ENCODE measurements around the gene HTRA3.

Gene HTRA3

DNA sequence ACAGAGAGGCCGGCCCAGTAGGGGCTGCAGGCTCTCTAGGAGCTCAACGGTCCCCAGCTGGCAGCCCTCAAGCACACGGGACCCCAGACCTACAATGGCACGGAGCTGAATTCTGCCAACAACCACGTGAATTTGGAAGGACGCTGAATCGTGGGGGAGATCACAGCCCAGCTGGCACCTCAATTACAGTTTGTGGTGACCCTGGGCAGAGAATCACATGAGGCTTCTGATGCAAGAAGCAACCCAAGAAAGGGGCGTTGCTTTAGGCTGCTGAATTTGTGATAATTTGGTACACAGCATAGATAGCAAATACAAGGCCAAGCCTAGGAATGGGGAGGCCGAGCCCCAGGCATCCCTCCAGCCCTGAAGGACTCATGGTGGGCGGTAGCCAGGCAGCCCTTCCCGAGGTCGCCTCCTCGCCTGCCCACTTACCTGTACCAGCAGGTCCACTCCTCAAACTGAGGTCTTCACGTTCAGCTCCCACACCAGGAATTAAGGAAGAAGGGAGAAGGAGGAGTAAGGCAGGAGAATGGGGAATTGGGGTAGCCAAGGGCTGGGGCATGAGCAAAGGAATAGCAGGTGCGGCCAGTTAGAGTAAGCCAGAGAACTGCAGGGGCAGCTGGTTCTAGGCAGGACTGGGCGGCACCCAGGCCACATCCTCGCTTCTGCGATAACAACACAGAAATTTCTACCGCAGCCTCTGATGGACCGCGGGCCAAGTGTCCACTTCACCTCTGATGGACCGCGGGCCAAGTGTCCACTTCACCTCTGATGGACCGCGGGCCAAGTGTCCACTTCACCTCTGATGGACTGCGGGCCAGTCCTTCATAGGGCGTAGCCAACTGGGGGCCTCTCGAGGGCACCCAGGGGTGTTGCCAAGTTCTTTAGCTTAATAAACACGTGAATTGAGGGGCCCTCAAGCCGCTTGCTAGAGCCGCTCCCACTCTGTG, 23.4 kb upstream of the HTRA3 start:
- DNase-seq (ENCODE audit: extremely low read depth in 1 of 2, low read depth in 1 of 2) = no peak

DNA sequence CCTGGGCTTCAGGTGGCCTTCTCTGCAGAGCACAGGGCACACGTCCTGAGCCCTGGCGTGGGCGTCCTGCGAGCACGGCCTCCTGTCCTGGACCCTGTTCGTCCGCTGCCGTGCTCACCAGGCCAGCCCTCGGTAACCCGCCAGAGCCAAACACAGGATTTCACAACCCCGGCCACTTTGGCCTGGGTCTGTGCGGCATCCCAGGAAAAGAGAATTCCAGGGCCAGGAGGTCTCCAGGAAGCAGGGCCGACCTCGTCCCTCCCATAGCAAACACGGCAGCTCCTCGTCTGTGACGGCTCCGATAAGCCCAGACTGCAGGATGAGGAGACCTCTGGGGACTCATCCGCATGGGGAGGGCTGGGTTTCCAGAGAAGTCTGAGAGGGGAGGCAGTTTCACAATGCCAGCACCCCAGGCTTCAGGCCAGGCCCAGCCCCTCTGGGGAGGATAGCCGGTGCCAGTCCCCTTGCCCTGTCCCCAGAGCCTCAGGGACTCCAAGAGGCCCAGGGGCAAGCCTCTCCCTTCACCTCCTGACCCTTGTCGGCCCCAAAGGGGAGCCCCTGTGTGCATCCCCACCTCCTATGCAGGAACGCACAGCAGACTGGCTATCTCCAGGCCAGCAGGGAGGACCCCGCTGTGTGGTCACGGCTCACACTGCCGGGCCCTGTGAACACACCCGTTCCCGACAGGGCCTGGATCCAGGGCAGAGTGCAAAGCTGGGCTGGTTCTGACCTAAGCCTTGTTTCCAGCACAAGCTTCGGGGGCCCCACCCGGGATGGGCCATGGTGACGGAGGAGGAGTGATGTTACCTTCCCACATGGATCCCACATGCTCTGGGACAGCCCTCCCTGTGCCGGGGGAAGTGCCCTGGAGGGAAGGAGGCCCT, 22.3 kb upstream of the HTRA3 start:
- no peak for DNase-seq (ENCODE audit: extremely low read depth in 1 of 2, low read depth in 1 of 2)

DNA sequence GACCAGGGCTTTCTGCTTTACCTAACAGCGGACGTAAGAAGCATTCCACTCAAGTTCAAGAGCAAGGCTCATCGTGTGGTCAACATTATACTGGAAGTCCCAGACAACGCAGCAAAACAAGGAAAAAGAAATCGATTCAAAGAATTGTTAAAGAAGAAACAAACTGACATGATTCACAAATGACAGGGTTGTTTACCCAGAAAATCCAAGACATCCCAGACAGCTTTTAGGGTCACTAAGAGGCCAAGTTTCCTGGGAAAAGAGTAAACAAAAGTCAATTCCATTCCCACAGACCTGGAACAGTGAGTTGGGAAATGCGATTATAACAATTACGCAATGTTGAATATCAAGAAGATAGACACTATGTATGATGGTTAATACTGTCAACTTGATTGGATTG, 21.5 kb upstream of the HTRA3 start:
- no peak for DNase-seq (ENCODE audit: extremely low read depth in 1 of 2, low read depth in 1 of 2)

DNA sequence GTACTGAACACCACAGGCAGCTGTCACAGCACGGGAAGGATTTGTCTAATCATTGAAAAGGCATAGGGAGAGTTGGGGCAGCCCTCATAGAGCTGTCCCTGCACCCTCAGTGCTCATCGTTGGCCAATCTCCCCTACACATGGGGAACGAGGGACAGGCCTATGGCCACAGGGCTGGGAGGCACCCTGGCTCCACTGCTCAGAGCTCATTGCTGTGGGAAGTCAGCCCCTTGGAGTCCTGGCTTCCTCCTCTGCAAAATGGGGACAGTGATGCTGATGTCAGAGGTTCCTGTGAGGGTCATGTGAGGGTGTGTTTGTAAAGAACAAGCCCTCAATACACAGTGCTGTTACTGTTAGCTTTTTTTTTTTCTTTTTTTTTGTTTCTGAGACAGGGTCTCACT, 19.3 kb upstream of the HTRA3 start:
- DNase-seq (ENCODE audit: extremely low read depth in 1 of 2, low read depth in 1 of 2) = no peak

DNA sequence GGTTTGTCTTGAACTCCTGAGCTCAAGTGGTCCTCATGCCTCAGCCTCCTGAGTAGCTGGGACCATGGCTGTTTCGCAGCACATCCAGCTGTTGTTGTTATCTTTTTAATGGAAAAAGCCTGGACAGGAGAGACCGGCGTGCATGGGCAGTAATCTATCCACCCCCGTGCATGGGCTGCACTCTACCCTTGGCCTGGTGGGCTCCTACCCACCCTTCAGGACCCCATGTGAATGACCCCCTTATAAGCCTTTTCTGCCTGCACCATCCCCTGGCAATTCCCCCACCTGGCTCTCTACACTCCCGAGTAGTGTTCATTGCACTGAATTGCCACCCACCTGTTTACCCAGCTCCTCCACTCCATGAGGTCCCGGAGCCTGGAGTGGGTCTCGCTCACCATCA, 18.9 kb upstream of the HTRA3 start:
- no peak for DNase-seq (ENCODE audit: extremely low read depth in 1 of 2, low read depth in 1 of 2)

DNA sequence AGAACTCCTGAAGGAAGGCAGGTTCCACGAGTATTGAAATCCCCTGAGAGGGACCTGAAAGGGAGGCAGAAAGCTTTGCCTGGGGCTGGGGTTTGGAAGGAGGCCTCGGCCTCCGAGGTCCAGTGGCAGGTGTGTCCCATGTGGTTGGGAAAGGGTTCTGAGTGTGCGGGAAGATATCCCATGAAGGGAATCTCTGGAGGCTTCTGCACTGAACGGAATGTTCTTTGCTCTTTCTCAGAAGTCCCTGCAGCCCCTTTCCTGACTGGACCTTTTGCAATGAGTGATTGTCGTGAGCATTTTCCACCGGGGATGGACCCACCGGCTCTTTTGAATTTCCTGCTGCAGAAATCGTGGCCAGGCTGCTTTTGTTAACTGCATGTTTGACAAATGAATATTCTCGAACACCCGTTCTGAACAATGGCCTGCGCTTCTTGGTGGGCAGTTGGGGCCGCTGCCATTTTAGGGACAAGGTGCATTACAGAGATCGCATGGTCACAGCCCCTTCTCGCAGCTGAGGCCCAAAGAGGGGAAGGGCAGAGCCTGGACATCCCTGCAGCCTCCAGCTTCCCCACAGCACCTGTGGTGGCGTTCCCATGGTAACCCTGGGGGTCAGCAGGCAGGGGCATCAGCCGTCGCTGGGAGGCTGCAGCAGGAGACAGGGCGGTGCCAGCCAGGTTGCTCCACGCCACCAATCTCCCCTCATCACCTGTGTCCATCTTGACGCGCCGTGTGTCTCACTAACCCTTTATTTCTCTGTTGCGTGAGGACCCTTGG, 18.3 kb upstream of the HTRA3 start:
- no peak for DNase-seq (ENCODE audit: extremely low read depth in 1 of 2, low read depth in 1 of 2)

DNA sequence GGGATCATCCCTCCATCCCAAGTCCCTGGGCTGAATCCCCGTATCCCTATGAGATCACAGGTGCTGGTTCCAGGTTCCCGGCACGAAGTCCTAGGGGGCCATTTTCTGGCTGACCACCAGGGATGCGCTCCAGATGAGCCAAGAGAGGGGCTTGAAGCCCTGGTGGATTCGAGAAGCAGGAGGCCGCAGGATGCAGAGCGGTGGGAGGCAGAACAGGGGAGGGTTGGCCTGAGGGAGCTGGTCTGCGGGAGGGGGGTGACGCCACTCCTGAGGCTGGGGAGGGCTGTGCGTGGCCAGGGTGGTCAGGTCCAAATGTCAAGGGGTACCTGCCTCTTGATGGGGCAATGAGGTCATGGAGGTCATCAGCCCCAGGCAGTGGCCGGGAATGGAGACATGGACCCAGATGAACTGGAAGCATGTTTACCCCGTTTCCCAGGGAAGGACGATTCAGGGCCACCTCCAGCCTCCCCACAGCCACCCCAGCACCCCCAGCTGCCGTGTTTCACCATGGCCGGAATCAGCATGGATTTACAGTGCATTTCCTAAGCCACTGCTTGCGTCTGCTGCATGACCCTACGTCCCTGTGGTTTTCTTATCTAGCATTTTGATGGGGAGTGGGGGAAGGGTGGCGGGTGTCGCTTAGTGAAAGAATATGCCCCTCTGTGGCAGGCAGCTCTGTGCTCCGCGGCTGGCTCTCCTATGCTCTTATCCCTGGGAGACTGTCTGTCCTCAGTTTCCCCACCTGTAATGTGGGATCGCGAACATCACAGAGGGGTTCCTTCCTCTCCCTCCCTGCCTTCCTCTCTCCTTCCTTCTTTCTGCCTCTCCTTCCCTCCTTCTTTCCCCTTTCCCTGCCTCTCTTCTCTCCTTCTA, 17.0 kb upstream of the HTRA3 start:
- no peak for DNase-seq (ENCODE audit: extremely low read depth in 1 of 2, low read depth in 1 of 2)

DNA sequence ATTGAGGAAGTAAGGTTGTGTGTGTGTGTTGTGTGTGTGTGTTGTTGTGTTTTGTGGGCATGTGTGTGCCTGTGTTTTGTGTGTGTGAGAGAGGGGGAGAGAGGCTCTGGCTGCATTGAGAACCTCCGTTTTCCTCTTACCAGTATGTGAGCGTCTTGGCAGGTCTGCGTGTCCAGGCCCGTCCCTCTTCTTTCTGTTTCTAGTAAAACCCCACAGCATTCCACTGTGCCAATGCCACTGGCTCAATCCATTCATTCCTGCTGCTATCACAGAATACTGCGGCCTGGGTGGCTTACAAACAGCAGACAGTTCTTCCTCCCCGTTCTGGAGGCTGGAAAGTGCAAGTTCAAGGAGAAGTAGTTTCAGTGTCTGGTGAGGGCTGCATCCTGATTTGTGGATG, 15.5 kb upstream of the HTRA3 start:
- no peak for DNase-seq (ENCODE audit: extremely low read depth in 1 of 2, low read depth in 1 of 2)

DNA sequence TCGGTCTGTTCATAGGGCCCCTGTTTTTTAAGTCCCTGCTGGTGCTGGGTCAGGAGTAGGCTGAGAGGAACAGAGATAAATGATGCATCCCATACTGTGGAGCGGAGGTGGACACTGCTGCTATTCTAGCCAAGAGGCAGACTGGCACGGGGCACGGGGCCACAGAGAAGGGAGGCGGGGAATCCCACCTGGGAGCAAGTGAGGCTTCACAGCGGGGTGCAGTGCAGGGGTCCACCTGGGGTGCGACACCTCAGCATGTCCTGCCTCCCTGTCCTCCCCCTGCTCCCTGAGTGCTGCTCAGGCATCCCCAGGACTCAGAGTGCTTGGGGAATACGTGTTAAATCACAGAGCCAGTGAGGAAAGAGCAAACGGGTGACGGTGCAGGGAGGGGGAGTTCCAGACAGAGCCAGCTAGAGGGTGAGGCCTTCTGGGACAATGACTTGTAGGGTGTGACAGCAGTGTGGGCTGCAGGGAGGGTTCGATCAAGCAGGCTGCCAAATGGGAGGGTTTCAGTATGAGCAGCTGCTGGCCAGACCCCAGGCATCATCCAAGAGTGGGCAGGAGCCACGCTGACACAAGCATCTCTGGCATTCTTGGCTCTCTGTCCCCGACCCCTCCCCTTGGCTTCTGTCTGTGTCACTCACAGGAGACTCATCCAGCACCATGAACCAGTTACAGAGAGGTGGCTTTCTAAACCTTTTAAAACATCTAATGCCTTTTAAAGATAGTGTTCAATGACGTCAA, 13.7 kb upstream of the HTRA3 start:
- DNase-seq (ENCODE audit: extremely low read depth in 1 of 2, low read depth in 1 of 2) = no peak

DNA sequence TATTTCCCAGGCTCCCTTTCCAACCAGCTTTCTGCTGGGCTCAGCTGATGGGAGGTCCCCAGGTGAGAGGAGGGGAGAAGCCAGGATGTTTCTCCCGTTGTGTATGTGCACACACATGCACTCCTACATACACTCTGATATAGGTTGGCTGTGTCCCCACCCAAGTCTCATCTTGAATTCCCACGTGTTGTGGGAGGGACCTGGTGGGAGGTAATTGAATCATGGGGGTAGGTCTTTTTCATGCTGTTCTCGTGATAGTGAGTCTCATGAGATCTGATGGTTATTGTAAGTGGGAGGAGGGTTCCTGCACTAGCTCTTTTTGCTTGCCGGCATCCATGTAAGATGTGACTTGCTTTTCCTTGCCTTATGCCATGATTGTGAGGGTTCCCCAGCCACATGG, 11.7 kb upstream of the HTRA3 start:
- no peak for DNase-seq (ENCODE audit: extremely low read depth in 1 of 2, low read depth in 1 of 2)

DNA sequence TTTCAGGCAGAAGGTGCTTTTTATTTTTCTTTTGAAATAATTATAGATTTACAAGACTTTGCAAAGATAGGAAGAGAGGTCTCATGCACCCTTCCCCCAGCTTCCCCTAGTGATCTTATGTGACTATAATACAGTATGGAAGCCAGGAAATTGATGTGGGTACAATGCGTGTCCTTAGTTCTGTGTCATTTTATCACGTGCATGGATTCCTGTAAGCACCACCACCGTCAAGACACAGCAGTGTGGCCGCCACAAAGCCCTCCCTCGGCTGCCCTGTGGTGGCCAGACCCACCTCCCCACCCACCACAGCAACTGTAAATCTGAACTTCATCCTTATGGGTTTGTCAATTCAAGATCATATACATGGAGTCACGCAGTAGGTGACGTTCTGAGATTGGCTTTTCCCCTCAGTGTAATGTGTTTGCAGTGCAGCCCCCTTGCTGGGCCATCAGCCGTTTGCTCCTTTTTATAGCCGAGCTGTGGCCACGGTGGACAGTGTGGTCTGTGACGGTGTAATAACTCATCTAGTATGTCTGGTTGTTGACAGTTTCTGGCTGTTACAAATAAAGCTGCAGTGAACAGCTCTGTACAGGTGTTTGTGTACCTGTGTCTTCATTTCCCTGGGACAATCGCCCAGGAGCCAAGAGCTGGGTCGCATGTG, 10.9 kb upstream of the HTRA3 start:
- DNase-seq (ENCODE audit: extremely low read depth in 1 of 2, low read depth in 1 of 2) = no peak

DNA sequence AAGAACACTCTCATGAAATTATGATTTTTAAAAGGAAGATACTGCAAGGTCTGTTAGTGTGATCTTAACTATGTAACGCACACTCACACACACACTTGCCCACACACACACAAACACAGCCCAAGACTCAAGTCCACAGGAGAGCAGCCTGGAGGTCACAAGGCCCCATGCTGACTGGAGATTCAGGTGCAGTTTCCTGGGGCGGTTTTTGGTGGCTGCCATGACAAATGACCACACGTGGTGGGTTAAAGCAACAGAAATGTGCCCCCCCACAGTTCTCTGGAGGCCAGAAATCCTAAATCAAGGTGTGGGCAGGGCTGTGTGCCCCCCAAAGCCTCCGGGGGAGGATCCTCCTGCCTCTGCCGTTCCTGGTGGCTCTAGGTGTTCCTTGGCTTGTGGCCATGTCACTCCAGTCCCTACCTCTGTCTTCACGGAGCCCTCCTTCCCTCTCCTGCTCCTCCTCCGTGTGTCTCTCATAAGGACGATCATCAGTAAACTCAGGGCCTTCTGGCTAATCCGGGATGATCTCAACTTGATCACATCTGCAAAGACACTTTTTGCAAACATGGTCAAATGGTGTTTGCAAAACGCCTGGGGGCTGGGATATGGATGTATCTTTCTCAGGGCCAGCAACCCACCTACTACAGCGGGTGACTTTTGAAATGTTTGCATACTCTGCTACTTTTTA, 9.7 kb upstream of the HTRA3 start:
- DNase-seq (ENCODE audit: extremely low read depth in 1 of 2, low read depth in 1 of 2) = no peak

DNA sequence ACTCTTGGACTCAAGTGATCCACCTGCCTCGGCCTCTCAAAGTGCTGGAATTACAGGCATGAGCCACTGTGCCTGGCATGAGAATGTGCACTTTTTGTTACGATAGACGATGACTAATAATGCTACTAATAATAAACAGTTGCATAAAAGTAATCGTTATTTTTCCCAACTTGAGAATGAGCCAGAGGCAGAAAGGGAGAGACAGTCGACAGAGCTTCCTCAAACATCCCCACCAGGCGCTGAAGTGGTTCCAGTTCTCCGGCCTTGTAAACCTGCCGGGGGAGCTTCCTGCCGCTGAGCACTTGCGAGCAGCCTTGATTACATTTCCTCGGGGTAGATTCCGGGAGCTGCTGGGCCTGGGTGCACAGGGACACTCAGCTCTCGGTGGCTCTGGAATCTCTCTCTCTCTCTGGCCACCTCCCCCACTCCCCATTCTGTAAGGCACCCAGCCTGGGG, 8.9 kb upstream of the HTRA3 start:
- no peak for DNase-seq (ENCODE audit: extremely low read depth in 1 of 2, low read depth in 1 of 2)

DNA sequence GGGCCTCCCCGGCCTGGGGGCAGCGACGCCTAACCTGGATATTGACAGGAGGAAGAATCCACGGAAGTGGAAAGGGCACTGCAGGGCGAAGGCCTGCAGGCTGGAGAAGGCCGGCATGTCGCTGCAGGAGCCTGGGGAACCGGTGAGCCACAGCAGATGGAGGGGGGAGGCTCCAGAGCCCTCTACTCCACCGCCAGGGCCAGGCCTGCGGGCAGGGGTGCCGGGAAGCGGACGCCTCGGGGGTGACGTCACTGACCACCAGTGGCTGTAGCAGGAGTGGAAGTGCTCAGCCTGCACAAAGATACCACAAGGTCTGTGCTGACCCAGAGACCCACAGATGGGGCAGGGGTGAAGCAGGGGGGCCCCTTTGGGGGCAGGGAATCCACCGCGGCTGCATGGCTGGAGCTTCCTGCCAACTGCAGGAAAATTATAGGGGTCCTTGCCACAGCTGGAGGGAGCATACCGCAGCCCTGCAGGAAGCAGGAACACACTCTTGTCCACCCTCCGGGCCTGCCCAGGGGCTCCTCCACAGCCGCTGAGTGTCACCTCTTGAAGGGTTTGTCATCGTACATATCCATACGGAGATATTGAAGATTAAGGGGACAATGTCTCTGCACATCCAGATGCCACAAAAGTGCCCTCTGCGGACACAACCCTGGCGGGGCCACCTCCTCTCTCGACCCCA, 7.6 kb upstream of the HTRA3 start:
- DNase-seq (ENCODE audit: extremely low read depth in 1 of 2, low read depth in 1 of 2) = no peak

DNA sequence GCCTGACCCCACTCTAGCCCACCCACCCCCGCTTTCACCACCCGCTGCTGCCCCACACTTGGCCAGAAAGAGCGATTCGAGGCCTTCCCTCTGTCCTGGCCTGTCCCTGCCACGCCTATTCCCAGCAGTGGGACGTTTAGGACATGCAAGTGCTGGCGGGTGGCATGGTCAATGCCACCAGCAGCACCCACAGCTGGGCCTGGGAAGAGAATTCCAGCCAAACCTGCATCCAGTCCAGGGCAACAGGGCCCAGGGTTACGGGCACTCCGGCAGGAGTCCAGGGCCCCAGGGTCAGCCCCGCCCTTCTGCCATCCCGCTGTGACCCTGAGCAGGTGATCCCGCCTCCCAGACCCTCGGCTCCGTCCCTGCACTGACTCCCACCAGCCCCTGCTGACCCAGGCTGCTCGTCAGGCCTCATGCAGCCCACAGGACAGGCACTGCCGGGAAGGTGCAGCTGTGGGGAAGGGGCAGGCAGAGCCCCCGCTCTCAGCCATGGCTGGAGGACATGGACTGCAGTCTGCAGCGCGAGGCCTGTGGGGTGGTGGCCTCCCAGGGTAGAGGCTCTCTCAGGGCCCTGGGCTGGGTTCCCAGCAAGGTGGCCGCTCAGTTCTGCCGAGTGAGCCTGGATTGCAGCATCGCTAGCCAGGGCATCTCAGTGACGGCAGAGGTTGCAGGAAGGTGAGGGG, 6.8 kb upstream of the HTRA3 start:
- DNase-seq (ENCODE audit: extremely low read depth in 1 of 2, low read depth in 1 of 2) = no peak

DNA sequence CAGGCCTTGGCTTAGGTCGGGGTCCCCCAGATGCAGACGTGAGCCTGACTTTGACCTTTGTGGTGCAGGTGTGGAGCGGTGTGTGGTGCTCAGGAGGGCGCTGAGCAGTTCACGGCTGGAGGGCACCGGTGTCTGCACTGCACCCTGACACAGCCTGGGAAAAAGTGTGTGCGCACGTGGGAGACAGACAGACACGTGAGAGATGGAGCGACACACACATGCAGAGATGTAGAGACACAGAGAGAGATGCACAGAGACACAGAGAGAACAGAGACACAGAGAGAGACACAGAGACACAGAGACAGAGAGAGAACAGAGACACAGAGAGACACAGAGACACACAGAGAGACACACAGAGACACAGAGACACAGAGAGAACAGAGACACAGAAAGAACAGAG, 6.2 kb upstream of the HTRA3 start:
- no peak for DNase-seq (ENCODE audit: extremely low read depth in 1 of 2, low read depth in 1 of 2)

DNA sequence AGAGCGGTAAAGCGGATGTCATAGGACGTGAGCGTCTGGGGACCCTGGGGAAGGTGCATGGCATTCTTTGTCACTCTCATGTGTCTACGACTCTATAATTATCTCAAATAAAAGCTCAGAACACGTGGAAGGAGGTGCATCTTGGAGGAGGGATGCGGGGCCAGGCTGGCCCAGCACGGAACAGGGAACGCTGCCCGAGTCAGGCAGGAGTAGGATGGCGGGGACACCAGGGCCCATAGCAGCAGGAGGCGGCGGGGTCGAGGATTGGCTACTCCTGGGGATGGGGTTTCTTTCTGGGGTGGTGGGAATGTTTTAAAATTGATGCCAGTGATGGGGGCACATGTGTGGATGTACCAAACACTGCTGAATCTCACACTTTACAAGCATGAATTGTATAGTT, 5.4 kb upstream of the HTRA3 start:
- no peak for DNase-seq (ENCODE audit: extremely low read depth in 1 of 2, low read depth in 1 of 2)

Data from stimulated activated CD8-positive, alpha-beta memory T cell treated with anti-CD3 and anti-CD28 coated beads, Interleukin-7, amount 100 ng/mL, for 48 hours (primary cell).